ENCODE data around the gene BRPF1. TPM values are rescaled to one million over a fixed set of nuclear protein-coding genes. Genes with fewer than 3 reads are reported as not detected.

BRPF1 gene
- total RNA-seq, 4 donors from 2014 or later = 20.1 to 27.2 (median 22.5) TPM

DNA sequence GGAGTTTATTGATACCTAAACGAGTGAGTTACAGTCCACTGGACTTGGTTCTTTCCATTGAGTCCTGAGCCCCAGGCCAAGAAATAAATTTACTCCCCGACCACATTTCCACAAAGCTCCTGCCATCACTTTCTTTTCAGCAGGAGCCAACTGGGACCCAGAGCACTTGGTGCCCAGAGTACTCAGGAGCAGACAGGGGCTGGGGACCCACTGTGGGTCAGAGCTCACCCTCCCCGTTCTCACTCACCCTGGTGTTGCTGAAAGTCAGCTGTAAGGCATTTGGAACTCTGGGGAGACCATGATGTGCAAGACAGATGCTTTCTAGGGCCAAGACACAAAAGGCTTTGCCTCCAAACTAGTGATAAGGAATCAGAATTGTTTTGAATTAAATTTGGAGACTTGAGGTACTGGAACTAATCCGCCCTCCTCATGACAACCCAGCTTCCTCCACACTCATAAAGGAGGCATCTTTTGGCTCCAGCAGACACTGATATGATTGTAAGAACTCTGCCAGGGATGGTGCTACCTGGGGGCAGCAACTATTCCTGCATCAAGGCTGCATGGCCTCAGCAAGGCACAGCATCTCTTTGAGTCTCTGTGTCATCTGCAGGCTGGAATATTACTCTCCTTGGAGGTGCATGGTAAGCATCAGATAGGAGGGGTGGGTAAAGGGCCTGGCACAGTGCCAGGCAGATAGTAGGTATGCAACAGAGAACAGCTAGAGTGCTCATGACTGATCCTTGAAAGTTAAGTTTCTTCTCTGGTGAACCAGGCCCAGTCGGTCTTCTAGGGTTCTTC lies 45.6 kb downstream of the BRPF1 start:
- no peak overlapping the region for H3K4me3 ChIP-seq (ENCODE audit: low read depth, poor library complexity, severe bottlenecking)
- no peak for DNase-seq (ENCODE audit: low spot score in 2 of 2)
- intact Hi-C loops (cut with DNase I; ENCODE audit: low total_unique reads) = no loop called here
- no peak for TF ChIP-seq POLR2A (IDR thresholded peaks at IDR 0.05)
- TF ChIP-seq, protein P1, sequence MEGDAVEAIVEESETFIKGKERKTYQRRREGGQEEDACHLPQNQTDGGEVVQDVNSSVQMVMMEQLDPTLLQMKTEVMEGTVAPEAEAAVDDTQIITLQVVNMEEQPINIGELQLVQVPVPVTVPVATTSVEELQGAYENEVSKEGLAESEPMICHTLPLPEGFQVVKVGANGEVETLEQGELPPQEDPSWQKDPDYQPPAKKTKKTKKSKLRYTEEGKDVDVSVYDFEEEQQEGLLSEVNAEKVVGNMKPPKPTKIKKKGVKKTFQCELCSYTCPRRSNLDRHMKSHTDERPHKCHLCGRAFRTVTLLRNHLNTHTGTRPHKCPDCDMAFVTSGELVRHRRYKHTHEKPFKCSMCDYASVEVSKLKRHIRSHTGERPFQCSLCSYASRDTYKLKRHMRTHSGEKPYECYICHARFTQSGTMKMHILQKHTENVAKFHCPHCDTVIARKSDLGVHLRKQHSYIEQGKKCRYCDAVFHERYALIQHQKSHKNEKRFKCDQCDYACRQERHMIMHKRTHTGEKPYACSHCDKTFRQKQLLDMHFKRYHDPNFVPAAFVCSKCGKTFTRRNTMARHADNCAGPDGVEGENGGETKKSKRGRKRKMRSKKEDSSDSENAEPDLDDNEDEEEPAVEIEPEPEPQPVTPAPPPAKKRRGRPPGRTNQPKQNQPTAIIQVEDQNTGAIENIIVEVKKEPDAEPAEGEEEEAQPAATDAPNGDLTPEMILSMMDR (IDR thresholded peaks at IDR 0.05) = no peak
- WGBS, 2 donors = 82 to 84% methylated on average over 5 of the region's 5 CpGs

DNA sequence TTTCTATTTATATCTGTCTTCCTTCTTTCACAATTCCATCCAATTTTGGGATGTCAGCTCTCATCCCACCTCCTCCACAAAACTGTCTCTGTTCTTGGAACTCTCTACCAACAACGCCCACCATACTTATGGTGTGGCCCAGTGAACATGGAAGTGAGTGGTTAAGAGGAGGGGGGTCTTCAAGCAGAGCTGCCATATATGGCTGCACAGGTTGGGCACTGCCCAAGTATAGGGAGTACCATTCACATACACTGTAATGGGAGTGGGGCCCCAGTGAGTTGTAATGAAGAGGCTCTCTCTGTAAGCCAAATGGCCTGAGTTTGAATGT lies 46.1 kb downstream of the BRPF1 start:
- intact Hi-C loops (cut with DNase I; ENCODE audit: low total_unique reads) = no loop called here
- DNase-seq (ENCODE audit: low spot score in 2 of 2) = no peak
- WGBS, 2 donors = 81 to 83% methylated on average over 1 of the region's 1 CpG
- TF ChIP-seq, protein P1 (IDR thresholded peaks at IDR 0.05) = no peak
- no peak for TF ChIP-seq POLR2A (IDR thresholded peaks at IDR 0.05)
- no peak overlapping the region for H3K4me3 ChIP-seq (ENCODE audit: low read depth, poor library complexity, severe bottlenecking)

DNA sequence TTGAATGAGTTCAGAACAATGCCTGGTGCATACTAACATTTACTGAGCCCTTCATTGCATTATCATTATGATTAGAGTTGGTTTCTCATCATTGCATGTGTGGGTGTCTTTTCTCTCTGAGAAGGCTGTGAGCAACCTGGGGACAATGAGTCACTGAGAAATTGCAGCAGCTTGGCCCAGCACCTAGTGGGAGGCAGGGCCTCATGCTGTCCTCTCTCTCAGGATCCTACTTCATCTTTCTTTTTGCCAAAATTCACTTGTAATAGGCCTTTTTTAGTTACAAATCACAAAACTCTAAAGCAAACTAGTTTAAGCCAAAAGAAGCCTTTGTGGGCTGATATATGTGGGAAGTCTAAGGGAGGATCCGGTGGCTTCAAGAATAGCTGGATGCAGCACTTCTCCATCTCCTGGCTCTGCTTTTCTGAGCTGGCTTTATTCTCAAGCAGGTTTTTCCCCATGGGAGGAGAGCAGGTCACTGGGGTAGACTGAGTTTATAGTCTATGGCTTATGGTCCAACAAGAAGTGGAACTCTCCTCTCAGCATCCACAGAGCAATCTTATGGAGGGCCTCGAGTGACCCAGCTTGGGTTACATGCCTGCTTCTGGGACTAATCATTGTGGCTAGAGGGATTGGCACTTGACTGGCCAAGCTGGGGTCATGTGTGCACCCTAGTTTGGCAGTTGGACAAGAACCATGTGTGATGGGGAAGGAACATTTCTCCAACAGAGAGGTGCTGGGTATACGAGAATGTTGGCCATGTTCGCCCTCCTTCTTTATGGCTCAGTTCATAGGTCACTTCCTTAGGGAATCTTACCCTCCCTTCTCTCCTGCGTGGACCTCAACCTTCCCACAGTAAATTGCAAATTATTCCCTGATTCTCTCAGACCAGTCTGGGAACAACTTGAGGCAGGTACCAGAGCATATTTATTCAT lies 46.9 kb downstream of the BRPF1 start:
- no peak for DNase-seq (ENCODE audit: low spot score in 2 of 2)
- WGBS, 2 donors = 69% methylated on average over 5 of the region's 5 CpGs
- no peak overlapping the region for H3K4me3 ChIP-seq (ENCODE audit: low read depth, poor library complexity, severe bottlenecking)
- intact Hi-C loops (cut with DNase I; ENCODE audit: low total_unique reads) = no loop called here
- TF ChIP-seq, protein P1 (IDR thresholded peaks at IDR 0.05) = no peak
- TF ChIP-seq POLR2A (IDR thresholded peaks at IDR 0.05) = no peak

DNA sequence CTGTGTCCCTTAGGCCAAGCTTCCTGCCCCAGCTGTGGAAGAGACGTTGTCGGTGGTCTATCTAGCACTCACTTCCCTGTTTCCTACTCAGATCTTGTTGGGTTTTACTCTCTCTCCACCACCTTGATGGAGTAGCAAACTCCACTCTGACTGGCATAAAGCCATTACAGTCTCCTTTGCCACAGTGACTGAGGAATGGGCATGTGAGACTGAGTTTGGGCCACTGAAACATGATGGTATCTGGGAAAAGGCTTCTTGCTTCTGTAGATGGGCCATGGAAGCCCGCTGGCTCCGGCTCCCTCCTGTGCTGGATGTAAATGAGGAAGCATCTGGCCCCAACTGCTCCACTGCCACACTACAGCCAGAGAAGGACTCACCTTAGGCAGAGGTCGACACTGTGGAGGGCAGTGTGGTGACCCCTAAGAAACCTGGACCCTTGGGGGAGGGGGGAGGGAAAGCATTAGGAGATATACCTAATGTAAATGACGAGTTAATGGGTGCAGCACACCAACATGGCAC lies 47.6 kb downstream of the BRPF1 start:
- DNase-seq (ENCODE audit: low spot score in 2 of 2) = no peak
- H3K4me3 ChIP-seq (ENCODE audit: low read depth, poor library complexity, severe bottlenecking) = no peak overlapping the region
- intact Hi-C loops (cut with DNase I; ENCODE audit: low total_unique reads) = no loop called here
- no peak for TF ChIP-seq POLR2A (IDR thresholded peaks at IDR 0.05)
- TF ChIP-seq, protein P1 (IDR thresholded peaks at IDR 0.05) = no peak
- WGBS, 2 donors = 84% methylated on average over 6 of the region's 6 CpGs

DNA sequence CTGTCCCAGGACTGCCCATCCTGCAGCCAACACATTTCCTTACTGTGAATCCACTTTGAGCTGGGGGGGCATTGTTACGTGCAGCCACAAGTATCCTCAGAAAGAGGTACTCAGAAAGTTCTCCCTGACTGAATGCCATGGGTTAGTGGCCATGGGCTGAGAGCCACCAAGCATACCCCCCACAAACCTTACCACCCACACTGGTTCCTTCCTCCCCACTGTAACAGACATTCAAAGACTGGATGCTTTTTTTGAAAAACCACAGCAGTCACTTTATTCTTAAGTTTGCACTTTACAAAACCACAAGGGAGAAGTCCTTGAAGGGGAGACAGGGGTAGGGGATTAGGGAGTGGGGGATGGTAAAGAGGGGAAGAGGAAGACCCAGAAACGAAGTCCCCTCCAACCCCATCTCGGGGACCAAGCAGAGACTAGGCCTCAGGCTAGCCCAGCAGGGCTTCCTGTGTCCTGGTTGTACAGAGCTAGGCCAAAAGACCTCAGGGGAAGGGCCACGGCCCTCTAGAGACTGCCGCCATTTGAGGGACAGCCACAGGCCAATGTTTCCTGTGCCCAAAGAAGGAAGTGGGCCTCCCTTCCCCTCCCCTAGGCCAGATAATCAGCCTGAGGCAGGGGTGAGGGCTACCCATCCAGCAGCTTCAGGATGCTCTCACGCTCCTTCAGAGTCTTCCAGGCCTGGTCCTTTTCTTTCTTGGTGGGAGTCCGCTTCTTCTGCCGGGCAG lies 48.4 kb downstream of the BRPF1 start:
- WGBS, 2 donors = 70 to 72% methylated on average over 8 of the region's 8 CpGs
- no peak for DNase-seq (ENCODE audit: low spot score in 2 of 2)
- TF ChIP-seq POLR2A (IDR thresholded peaks at IDR 0.05) = no peak
- TF ChIP-seq, protein P1 (IDR thresholded peaks at IDR 0.05) = no peak
- intact Hi-C loops (cut with DNase I; ENCODE audit: low total_unique reads) = no loop called here
- H3K4me3 ChIP-seq (ENCODE audit: low read depth, poor library complexity, severe bottlenecking) = no peak overlapping the region
